GM18873 (cell line): ENCODE measurements around the gene C1QTNF12.

Experiments
- ATAC-seq: cut with Tn5 transposase; IDR thresholded peaks from one replicate; pipeline ENCODE4 v1.9.1; 2021; ENCODE audit warnings: mild to moderate bottlenecking, moderate library complexity, moderate number of reproducible peaks; ENCODE audit not compliant: unreplicated experiment, low FRiP score

C1QTNF12 gene

GRCh38 chr1:1216770-1217620, 29.5 kb downstream of the C1QTNF12 start:
- no peak for ATAC-seq

- no peak for ATAC-seq
These were observed 30.5 kb downstream of the C1QTNF12 start for GRCh38 chr1:1215881-1216605.

GRCh38 chr1:1215080-1215676, 31.3 kb downstream of the C1QTNF12 start:
- ATAC-seq: no peak

GRCh38 chr1:1213345-1214265, 32.9 kb downstream of the C1QTNF12 start, which contains the start of gene TNFRSF4:
Gene TNFRSF4 (minus strand): TSS chr1:1214153. CDS start chr1:1214127, 26 bp downstream.
- ATAC-seq: no peak

GRCh38 chr1:1212780-1213344, 33.7 kb downstream of the C1QTNF12 start:
- ATAC-seq: no peak

- ATAC-seq: no peak
These were observed 34.7 kb downstream of the C1QTNF12 start for GRCh38 chr1:1211541-1212441.

- no peak for ATAC-seq
These were observed 35.6 kb downstream of the C1QTNF12 start for GRCh38 chr1:1210726-1211540.

- no peak for ATAC-seq
These were observed 37.6 kb downstream of the C1QTNF12 start for GRCh38 chr1:1208713-1209433.

GRCh38 chr1:1207571-1207892, 39.0 kb downstream of the C1QTNF12 start:
- no peak for ATAC-seq

GRCh38 chr1:1206966-1207531, 39.5 kb downstream of the C1QTNF12 start:
- no peak for ATAC-seq

- no peak for ATAC-seq
These were observed 40.1 kb downstream of the C1QTNF12 start, which contains the start of gene TNFRSF18 for GRCh38 chr1:1206376-1206965. Gene TNFRSF18 (minus strand): TSS chr1:1206592. CDS start chr1:1206571, 21 bp downstream.

GRCh38 chr1:1205769-1206375, 40.6 kb downstream of the C1QTNF12 start:
- ATAC-seq: no peak

- no peak for ATAC-seq
These were observed 41.3 kb downstream of the C1QTNF12 start for GRCh38 chr1:1204998-1205768.

- no peak for ATAC-seq
These were observed 42.0 kb downstream of the C1QTNF12 start for GRCh38 chr1:1204425-1204920.
